ENCODE measurements around the gene CFAP410.

The CFAP410 gene

DNA sequence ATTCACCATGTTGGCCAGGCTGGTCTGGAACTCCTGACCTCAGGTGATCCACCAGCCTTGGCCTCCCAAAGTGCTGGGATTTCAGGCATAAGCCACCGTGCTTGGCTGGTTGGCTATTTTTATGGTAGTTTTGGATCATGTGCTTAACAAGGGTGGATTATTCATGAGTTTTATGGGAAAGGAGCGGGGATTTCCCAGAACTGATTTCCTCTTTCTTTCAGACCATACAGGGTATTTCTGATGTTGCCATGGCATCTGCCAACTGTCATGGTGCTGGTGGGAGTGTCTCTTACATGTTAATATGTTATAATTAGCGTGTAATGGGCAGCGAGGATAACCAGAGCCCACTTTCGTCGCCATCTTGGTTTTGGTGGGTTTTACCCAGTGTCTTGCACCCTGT lies 17.4 kb upstream of the CFAP410 start:
- Histone ChIP-seq H3K9me3 (ENCODE audit: control insufficient read depth, insufficient read depth, low read length) (no peaks in the 10 kb centered on the region), H3F3A (ENCODE audit: control insufficient read depth, insufficient read depth) (no peaks in the 10 kb centered on the region), H3K27me3 (ENCODE audit: control insufficient read depth, low read length) (no peaks in the 10 kb centered on the region), H3K36me3 (ENCODE audit: control insufficient read depth, low read length) (no peaks in the 10 kb centered on the region), H3K4me3 (ENCODE audit: low read length) (no peak overlapping the region), H3K9me2 (replicated peaks; ENCODE audit: control insufficient read depth, low read length) (no peaks in the 10 kb centered on the region), H3K79me2 (ENCODE audit: control insufficient read depth, low read length) (no peaks in the 10 kb centered on the region), H4K20me1 (ENCODE audit: control insufficient read depth, insufficient read depth, low read depth, low read length) (no peaks in the 10 kb centered on the region), H3K4me2 (ENCODE audit: low read length) (no peak overlapping the region), H3K27ac (ENCODE audit: low read depth, low read length) (no peak overlapping the region), H3K4me1 (ENCODE audit: control insufficient read depth, low read length) (peaks cover 30% of the 10 kb centered on the region)
- TF ChIP-seq EZH2phosphoT487 (IDR thresholded peaks at IDR 0.05; ENCODE audit: borderline replicate concordance, low read length): no peak
- no peak for TF ChIP-seq CTCF (IDR thresholded peaks at IDR 0.05; ENCODE audit: low read depth, low read length, poor library complexity, severe bottlenecking)

GRCh38 chr21:44356160-44356559 lies 17.0 kb upstream of the CFAP410 start:
- H3K27ac ChIP-seq (ENCODE audit: low read depth, low read length): no peak overlapping the region

DNA sequence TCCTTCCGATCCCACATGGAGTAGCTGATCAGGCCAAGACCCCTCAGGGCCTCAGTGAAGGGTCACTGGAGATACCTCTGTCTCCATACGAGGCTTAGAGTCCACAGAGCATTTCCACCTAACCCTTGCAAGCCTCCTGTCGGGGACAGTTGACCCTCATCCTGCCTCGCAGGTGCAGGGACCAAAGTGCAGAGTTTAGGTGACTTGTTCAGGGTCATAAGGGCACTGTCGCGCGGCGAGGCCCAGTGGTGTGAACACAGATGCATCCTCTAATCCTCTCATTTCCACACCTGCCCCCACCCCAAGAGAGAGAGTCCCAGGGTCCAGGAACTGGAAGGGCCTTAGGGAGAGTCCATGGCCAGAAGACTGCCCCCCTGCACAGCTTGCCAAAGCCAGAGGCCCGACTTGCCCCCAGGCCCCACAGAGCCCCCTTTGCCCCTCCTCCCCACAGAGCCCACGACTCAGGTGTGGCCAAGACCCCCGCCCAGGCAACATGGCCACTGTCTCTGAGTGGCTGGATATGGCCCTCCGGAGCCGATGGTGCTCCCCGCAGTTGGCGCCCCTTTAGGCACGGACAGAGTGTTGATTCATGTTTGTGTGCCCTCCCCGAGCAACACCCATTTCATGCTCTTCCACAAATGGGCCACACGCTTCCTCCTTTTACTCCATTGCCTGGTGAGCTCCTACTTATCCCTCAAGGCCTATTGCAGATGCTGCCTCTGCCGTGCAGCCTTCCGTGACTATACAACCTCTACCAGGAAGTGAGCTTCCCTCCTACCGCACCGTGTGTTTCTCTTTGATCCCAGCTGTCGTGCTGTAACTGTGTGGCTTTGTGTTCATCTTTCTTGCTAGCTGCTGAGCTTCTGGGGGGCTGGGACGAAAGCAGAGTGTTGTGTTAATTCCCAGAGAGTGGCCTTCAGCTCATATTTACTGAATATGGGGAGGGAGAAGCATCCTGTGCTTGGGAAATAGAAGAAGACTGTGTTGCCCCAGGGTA lies 15.9 kb upstream of the CFAP410 start:
- no peak for TF ChIP-seq EZH2phosphoT487 (IDR thresholded peaks at IDR 0.05; ENCODE audit: borderline replicate concordance, low read length)
- no peak for TF ChIP-seq CTCF (IDR thresholded peaks at IDR 0.05; ENCODE audit: low read depth, low read length, poor library complexity, severe bottlenecking)
- Histone ChIP-seq H3K9me2 (replicated peaks; ENCODE audit: control insufficient read depth, low read length) (no peaks in the 10 kb centered on the region), H3K27me3 (ENCODE audit: control insufficient read depth, low read length) (no peaks in the 10 kb centered on the region), H4K20me1 (ENCODE audit: control insufficient read depth, insufficient read depth, low read depth, low read length) (no peaks in the 10 kb centered on the region), H3K79me2 (ENCODE audit: control insufficient read depth, low read length) (no peaks in the 10 kb centered on the region), H3F3A (ENCODE audit: control insufficient read depth, insufficient read depth) (no peaks in the 10 kb centered on the region), H3K4me2 (ENCODE audit: low read length) (peak overlapping the region; percentile 24; the same call in 1 of the 2 replicates), H3K4me1 (ENCODE audit: control insufficient read depth, low read length) (peaks cover 30% of the 10 kb centered on the region), H3K27ac (ENCODE audit: low read depth, low read length) (no peak overlapping the region), H3K36me3 (ENCODE audit: control insufficient read depth, low read length) (no peaks in the 10 kb centered on the region), H3K4me3 (ENCODE audit: low read length) (no peak overlapping the region), H3K9me3 (ENCODE audit: control insufficient read depth, insufficient read depth, low read length) (no peaks in the 10 kb centered on the region)

More at GRCh38 chr21:44356160-44356559, 17.0 kb upstream of the CFAP410 start:
- no peaks in the 10 kb centered on the region for H3K79me2 ChIP-seq (ENCODE audit: control insufficient read depth, low read length)
- TF ChIP-seq EZH2phosphoT487 (IDR thresholded peaks at IDR 0.05; ENCODE audit: borderline replicate concordance, low read length) (no peak), CTCF (IDR thresholded peaks at IDR 0.05; ENCODE audit: low read depth, low read length, poor library complexity, severe bottlenecking) (no peak)
- H3K9me2 ChIP-seq (replicated peaks; ENCODE audit: control insufficient read depth, low read length): no peaks in the 10 kb centered on the region
- H3K36me3 ChIP-seq (ENCODE audit: control insufficient read depth, low read length): no peaks in the 10 kb centered on the region
- H3K27me3 ChIP-seq (ENCODE audit: control insufficient read depth, low read length): no peaks in the 10 kb centered on the region
- H4K20me1 ChIP-seq (ENCODE audit: control insufficient read depth, insufficient read depth, low read depth, low read length): no peaks in the 10 kb centered on the region
- no peak overlapping the region for H3K4me2 ChIP-seq (ENCODE audit: low read length)
- H3K9me3 ChIP-seq (ENCODE audit: control insufficient read depth, insufficient read depth, low read length): no peaks in the 10 kb centered on the region
- H3F3A ChIP-seq (ENCODE audit: control insufficient read depth, insufficient read depth): no peaks in the 10 kb centered on the region
- H3K4me3 ChIP-seq (ENCODE audit: low read length): no peak overlapping the region
- H3K4me1 ChIP-seq (ENCODE audit: control insufficient read depth, low read length): peaks cover 30% of the 10 kb centered on the region
